Activated CD4-positive, alpha-beta T cell treated with anti-CD3 and anti-CD28 coated beads, Interleukin-2, Interleukin-4, amounts not matched to agents 100 ng/mL and 50 ng/mL, durations not matched to agents 16 hours and 8 hours (primary cell): ENCODE measurements around the gene ARHGEF10L.

ENCODE experiments used
- DNase-seq: peaks from one replicate; pipeline ENCODE4 v3.0.0-alpha.2; 2020; ENCODE audit warnings: low spot score

The ARHGEF10L gene

GRCh38 chr1:17523321-17524041 is 16.0 kb upstream of the ARHGEF10L start:
- DNase-seq, result no peak

GRCh38 chr1:17524645-17525044 is 14.9 kb upstream of the ARHGEF10L start:
- no peak for DNase-seq

- no peak for DNase-seq
Measured at GRCh38 chr1:17525996-17526686, 13.4 kb upstream of the ARHGEF10L start.

- DNase-seq, result no peak
Measured at GRCh38 chr1:17527036-17527914, 12.2 kb upstream of the ARHGEF10L start.

- DNase-seq, result no peak
Measured at GRCh38 chr1:17529381-17529780, 10.1 kb upstream of the ARHGEF10L start.

- DNase-seq, result no peak
Measured at GRCh38 chr1:17531343-17531681, 8.2 kb upstream of the ARHGEF10L start.

GRCh38 chr1:17531682-17532487 is 7.6 kb upstream of the ARHGEF10L start:
- DNase-seq, result no peak

- DNase-seq, result no peak
Measured at GRCh38 chr1:17533201-17533600, 6.3 kb upstream of the ARHGEF10L start.

- DNase-seq, result no peak
Measured at GRCh38 chr1:17535300-17535936, 4.1 kb upstream of the ARHGEF10L start.

- no peak for DNase-seq
Measured at GRCh38 chr1:17538010-17538409, 1.5 kb upstream of the ARHGEF10L start.

- DNase-seq, result no peak
Measured at GRCh38 chr1:17538428-17539117, 925 bp upstream of the ARHGEF10L start.

- no peak for DNase-seq
Measured at GRCh38 chr1:17539118-17539476, 401 bp upstream of the ARHGEF10L start.

GRCh38 chr1:17540255-17541001 is 930 bp downstream of the ARHGEF10L start:
- DNase-seq, result no peak

GRCh38 chr1:17542645-17543044 is 3.1 kb downstream of the ARHGEF10L start:
- DNase-seq, result no peak

GRCh38 chr1:17544776-17545350 is 5.4 kb downstream of the ARHGEF10L start:
- no peak for DNase-seq

- DNase-seq, result no peak
Measured at GRCh38 chr1:17545356-17545755, 5.9 kb downstream of the ARHGEF10L start.

- DNase-seq, result no peak
Measured at GRCh38 chr1:17546946-17547670, 7.6 kb downstream of the ARHGEF10L start.

GRCh38 chr1:17549384-17549783 is 9.9 kb downstream of the ARHGEF10L start:
- no peak for DNase-seq
